HEK293 (cell line): ENCODE measurements around the gene MRGPRX1.

ENCODE experiments used
- MZF1 ChIP-seq: fragments of 450-650 bp; formaldehyde crosslinking; IDR thresholded peaks from 2 replicates; pipeline ENCODE4 v1.5.1; 2017; ENCODE audit warnings: missing biosample characterization, missing genetic modification characterization, borderline replicate concordance
- SCRT1 ChIP-seq: fragments of 450-650 bp; formaldehyde crosslinking; IDR thresholded peaks from 2 replicates; pipeline ENCODE4 v1.5.1; 2016; ENCODE audit warnings: missing biosample characterization, missing genetic modification characterization, borderline replicate concordance
- SETDB1 ChIP-seq: IDR thresholded peaks from one replicate; pipeline ENCODE4 v1.6.1; 2017; ENCODE audit warnings: mild to moderate bottlenecking, low read length, moderate library complexity, mixed read lengths; ENCODE audit not compliant: insufficient read length
- TCF7L2 ChIP-seq: IDR thresholded peaks from 2 replicates; pipeline ENCODE4 v1.6.1; 2011; ENCODE audit warnings: low read depth, mild to moderate bottlenecking, inconsistent platforms, low read length, moderate library complexity, borderline replicate concordance
- YY1 ChIP-seq: fragments of 450-650 bp; formaldehyde crosslinking; IDR thresholded peaks from 2 replicates; pipeline ENCODE4 v1.5.1; 2018; ENCODE audit warnings: missing biosample characterization, missing genetic modification characterization
- ZBTB8A ChIP-seq: fragments of 450-650 bp; formaldehyde crosslinking; IDR thresholded peaks from 2 replicates; pipeline ENCODE4 v1.5.1; 2016; ENCODE audit warnings: missing biosample characterization, missing genetic modification characterization
- ZFP41 ChIP-seq: fragments of 450-650 bp; formaldehyde crosslinking; IDR thresholded peaks from 2 replicates; pipeline ENCODE4 v1.5.1; 2016; ENCODE audit warnings: missing biosample characterization, missing genetic modification characterization, borderline replicate concordance
- ZNF175 ChIP-seq: fragments of 450-650 bp; formaldehyde crosslinking; IDR thresholded peaks from 2 replicates; pipeline ENCODE4 v1.5.1; 2016; ENCODE audit warnings: missing biosample characterization, missing genetic modification characterization
- ZNF776 ChIP-seq: fragments of 450-650 bp; formaldehyde crosslinking; IDR thresholded peaks from 2 replicates; pipeline ENCODE4 v1.5.0; 2017; ENCODE audit warnings: missing biosample characterization, missing genetic modification characterization, borderline replicate concordance
- TF ChIP-seq, protein P1 (sequence below): IDR thresholded peaks from 2 replicates; pipeline ENCODE4 v1.6.1; 2011; ENCODE audit warnings: mild to moderate bottlenecking, low read depth, low read length, borderline replicate concordance
- TF ChIP-seq, protein P2 (sequence below): fragments of 450-650 bp; formaldehyde crosslinking; IDR thresholded peaks from 2 replicates; pipeline ENCODE4 v1.5.1; 2016; ENCODE audit warnings: missing biosample characterization, missing genetic modification characterization
- TF ChIP-seq, protein P3 (sequence below): fragments of 450-650 bp; formaldehyde crosslinking; conservative IDR thresholded peaks from 2 replicates; pipeline ENCODE4 v1.5.1; 2016; ENCODE audit warnings: low read depth, missing biosample characterization, missing genetic modification characterization
- TF ChIP-seq, protein P4 (sequence below): fragments of 450-650 bp; formaldehyde crosslinking; IDR thresholded peaks from 2 replicates; pipeline ENCODE4 v1.5.1; 2017; ENCODE audit warnings: missing biosample characterization, missing genetic modification characterization

DNA sequence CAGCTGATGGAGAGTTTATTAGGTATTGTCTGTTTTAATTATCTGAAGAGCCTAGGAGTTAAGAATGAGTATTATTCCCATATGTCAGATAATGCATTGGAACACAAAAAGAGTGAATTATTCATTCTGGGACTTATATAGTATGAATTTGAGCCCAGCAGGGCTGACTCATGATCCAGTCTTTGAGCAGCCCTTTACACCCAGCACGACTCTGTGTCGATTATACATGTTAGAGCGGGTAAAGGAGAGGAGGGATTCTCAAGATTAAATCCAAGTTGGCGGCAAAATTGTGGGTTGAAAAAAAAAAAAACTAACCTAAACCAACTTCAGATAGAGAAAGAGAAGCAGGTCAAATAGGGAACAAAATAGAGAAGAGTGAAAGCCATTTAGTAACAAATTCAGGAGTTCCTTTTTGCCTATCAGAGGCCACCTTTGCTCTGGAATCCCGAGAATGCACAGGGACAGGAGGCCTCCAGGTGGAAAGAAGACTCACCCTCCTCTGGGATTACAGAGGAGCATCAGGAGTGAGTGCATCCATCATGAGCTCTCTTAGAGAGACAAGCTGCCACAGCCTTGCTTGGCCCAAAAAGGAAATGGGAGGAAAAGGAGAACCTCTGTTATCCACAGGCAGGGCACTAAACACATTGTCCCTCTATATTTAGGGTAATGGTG, 3.1 kb downstream of the MRGPRX1 start:
- TF ChIP-seq, protein P1, sequence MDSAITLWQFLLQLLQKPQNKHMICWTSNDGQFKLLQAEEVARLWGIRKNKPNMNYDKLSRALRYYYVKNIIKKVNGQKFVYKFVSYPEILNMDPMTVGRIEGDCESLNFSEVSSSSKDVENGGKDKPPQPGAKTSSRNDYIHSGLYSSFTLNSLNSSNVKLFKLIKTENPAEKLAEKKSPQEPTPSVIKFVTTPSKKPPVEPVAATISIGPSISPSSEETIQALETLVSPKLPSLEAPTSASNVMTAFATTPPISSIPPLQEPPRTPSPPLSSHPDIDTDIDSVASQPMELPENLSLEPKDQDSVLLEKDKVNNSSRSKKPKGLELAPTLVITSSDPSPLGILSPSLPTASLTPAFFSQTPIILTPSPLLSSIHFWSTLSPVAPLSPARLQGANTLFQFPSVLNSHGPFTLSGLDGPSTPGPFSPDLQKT, result no peak
- TF ChIP-seq, protein P2, sequence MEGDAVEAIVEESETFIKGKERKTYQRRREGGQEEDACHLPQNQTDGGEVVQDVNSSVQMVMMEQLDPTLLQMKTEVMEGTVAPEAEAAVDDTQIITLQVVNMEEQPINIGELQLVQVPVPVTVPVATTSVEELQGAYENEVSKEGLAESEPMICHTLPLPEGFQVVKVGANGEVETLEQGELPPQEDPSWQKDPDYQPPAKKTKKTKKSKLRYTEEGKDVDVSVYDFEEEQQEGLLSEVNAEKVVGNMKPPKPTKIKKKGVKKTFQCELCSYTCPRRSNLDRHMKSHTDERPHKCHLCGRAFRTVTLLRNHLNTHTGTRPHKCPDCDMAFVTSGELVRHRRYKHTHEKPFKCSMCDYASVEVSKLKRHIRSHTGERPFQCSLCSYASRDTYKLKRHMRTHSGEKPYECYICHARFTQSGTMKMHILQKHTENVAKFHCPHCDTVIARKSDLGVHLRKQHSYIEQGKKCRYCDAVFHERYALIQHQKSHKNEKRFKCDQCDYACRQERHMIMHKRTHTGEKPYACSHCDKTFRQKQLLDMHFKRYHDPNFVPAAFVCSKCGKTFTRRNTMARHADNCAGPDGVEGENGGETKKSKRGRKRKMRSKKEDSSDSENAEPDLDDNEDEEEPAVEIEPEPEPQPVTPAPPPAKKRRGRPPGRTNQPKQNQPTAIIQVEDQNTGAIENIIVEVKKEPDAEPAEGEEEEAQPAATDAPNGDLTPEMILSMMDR (tag by site-specific recombination), result no peak
- TF ChIP-seq ZBTB8A (tag by site-specific recombination) (no peak), ZFP41 (tag by site-specific recombination) (no peak), ZNF175 (tag by site-specific recombination) (no peak), SETDB1 (no peak), YY1 (tag by site-specific recombination) (no peak), MZF1 (no peak), ZNF776 (tag by site-specific recombination) (no peak), SCRT1 (tag by site-specific recombination) (no peak), TCF7L2 (no peak)
- TF ChIP-seq, protein P3, sequence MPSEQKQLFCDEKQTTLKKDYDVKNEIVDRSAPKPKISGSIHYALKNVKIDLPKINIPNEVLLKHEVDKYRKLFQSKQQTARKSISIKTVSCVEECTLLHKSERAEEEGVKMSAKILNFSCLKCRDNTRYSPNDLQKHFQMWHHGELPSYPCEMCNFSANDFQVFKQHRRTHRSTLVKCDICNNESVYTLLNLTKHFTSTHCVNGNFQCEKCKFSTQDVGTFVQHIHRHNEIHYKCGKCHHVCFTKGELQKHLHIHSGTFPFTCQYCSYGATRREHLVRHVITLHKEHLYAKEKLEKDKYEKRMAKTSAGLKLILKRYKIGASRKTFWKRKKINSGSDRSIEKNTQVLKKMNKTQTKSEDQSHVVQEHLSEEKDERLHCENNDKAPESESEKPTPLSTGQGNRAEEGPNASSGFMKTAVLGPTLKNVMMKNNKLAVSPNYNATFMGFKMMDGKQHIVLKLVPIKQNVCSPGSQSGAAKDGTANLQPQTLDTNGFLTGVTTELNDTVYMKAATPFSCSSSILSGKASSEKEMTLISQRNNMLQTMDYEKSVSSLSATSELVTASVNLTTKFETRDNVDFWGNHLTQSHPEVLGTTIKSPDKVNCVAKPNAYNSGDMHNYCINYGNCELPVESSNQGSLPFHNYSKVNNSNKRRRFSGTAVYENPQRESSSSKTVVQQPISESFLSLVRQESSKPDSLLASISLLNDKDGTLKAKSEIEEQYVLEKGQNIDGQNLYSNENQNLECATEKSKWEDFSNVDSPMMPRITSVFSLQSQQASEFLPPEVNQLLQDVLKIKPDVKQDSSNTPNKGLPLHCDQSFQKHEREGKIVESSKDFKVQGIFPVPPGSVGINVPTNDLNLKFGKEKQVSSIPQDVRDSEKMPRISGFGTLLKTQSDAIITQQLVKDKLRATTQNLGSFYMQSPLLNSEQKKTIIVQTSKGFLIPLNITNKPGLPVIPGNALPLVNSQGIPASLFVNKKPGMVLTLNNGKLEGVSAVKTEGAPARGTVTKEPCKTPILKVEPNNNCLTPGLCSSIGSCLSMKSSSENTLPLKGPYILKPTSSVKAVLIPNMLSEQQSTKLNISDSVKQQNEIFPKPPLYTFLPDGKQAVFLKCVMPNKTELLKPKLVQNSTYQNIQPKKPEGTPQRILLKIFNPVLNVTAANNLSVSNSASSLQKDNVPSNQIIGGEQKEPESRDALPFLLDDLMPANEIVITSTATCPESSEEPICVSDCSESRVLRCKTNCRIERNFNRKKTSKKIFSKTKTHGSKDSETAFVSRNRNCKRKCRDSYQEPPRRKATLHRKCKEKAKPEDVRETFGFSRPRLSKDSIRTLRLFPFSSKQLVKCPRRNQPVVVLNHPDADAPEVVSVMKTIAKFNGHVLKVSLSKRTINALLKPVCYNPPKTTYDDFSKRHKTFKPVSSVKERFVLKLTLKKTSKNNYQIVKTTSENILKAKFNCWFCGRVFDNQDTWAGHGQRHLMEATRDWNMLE (tag by site-specific recombination), result no peak
- TF ChIP-seq, protein P4, sequence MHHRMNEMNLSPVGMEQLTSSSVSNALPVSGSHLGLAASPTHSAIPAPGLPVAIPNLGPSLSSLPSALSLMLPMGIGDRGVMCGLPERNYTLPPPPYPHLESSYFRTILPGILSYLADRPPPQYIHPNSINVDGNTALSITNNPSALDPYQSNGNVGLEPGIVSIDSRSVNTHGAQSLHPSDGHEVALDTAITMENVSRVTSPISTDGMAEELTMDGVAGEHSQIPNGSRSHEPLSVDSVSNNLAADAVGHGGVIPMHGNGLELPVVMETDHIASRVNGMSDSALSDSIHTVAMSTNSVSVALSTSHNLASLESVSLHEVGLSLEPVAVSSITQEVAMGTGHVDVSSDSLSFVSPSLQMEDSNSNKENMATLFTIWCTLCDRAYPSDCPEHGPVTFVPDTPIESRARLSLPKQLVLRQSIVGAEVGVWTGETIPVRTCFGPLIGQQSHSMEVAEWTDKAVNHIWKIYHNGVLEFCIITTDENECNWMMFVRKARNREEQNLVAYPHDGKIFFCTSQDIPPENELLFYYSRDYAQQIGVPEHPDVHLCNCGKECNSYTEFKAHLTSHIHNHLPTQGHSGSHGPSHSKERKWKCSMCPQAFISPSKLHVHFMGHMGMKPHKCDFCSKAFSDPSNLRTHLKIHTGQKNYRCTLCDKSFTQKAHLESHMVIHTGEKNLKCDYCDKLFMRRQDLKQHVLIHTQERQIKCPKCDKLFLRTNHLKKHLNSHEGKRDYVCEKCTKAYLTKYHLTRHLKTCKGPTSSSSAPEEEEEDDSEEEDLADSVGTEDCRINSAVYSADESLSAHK (tag by site-specific recombination), result no peak
